Astrocyte (in vitro differentiated cells and primary cell): ENCODE measurements around the gene TARM1. TPM values are rescaled to one million over a fixed set of nuclear protein-coding genes. Genes with fewer than 3 reads are reported as not detected.

Source experiments
- DNase-seq: peaks from one replicate; pipeline ENCODE4 v3.0.0-alpha.2; 2010; ENCODE audit warnings: low read depth
- FAIRE-seq: peaks from 2 replicates; lab custom pipeline; 2011; peaks lifted over from hg19 to GRCh38; lab: Jason Lieb, UNC
- H2AFZ ChIP-seq: 2 replicates; pipeline ENCODE4 v1.6.0; 2012; ENCODE audit warnings: low read depth, low read length, inconsistent platforms
- H3K27ac ChIP-seq: 2 replicates; pipeline ENCODE4 v1.5.1; 2011; ENCODE audit warnings: low read depth, low read length, inconsistent platforms
- H3K27me3 ChIP-seq: 2 replicates; pipeline ENCODE4 v1.6.0; 2011; ENCODE audit warnings: low read length, inconsistent platforms; ENCODE audit not compliant: insufficient read depth
- H3K36me3 ChIP-seq: 2 replicates; pipeline ENCODE4 v1.5.1; 2011; ENCODE audit warnings: low read length, inconsistent platforms; ENCODE audit not compliant: insufficient read depth
- H3K4me1 ChIP-seq: 2 replicates; pipeline ENCODE4 v1.5.1; 2011; ENCODE audit warnings: low read length, inconsistent platforms; ENCODE audit not compliant: insufficient read depth
- H3K4me2 ChIP-seq: 2 replicates; pipeline ENCODE4 v1.6.0; 2012; ENCODE audit warnings: low read length, inconsistent platforms
- H3K4me3 ChIP-seq: 2 replicates; pipeline ENCODE4 v1.5.1; 2011; ENCODE audit warnings: low read depth, mild to moderate bottlenecking, low read length, inconsistent platforms; ENCODE audit not compliant: insufficient read depth
- H3K79me2 ChIP-seq: 2 replicates; pipeline ENCODE4 v1.6.0; 2012; ENCODE audit warnings: mild to moderate bottlenecking, low read length, inconsistent platforms; ENCODE audit not compliant: insufficient read depth
- H3K9ac ChIP-seq: 2 replicates; pipeline ENCODE4 v1.6.0; 2012; ENCODE audit warnings: mild to moderate bottlenecking, low read length, inconsistent platforms
- H3K9me3 ChIP-seq: 2 replicates; pipeline ENCODE4 v1.5.1; 2012; ENCODE audit warnings: low read depth, mild to moderate bottlenecking, low read length, inconsistent platforms; ENCODE audit not compliant: insufficient read depth
- H4K20me1 ChIP-seq: 2 replicates; pipeline ENCODE4 v1.6.0; 2012; ENCODE audit warnings: low read length, inconsistent platforms; ENCODE audit not compliant: insufficient read depth
- H3K27ac Mint-ChIP-seq: one replicate; pipeline ENCODE4 v1.8.0; 2021; ENCODE audit warnings: mild to moderate bottlenecking, mixed read lengths; ENCODE audit not compliant: unreplicated experiment
- H3K27me3 Mint-ChIP-seq: one replicate; pipeline ENCODE4 v1.8.0; 2021; ENCODE audit warnings: low read depth, mixed read lengths; ENCODE audit not compliant: unreplicated experiment
- H3K36me3 Mint-ChIP-seq: one replicate; pipeline ENCODE4 v1.8.0; 2021; ENCODE audit warnings: low read depth, mixed read lengths; ENCODE audit not compliant: unreplicated experiment
- H3K4me1 Mint-ChIP-seq: one replicate; pipeline ENCODE4 v1.8.0; 2021; ENCODE audit warnings: low read depth, mixed read lengths; ENCODE audit not compliant: unreplicated experiment
- H3K4me3 Mint-ChIP-seq: one replicate; pipeline ENCODE4 v1.8.0; 2021; ENCODE audit warnings: mild to moderate bottlenecking, moderate library complexity, mixed read lengths; ENCODE audit not compliant: unreplicated experiment
- H3K9me3 Mint-ChIP-seq: one replicate; pipeline ENCODE4 v1.8.0; 2021; ENCODE audit warnings: mild to moderate bottlenecking, mixed read lengths; ENCODE audit not compliant: unreplicated experiment
- EZH2 ChIP-seq: IDR thresholded peaks from 2 replicates; pipeline ENCODE4 v1.6.1; 2012; ENCODE audit warnings: mild to moderate bottlenecking, low read length, inconsistent platforms; ENCODE audit not compliant: insufficient read depth
- total RNA-seq: library from RNA; stranded (reverse); gene quantifications from 2 replicates; pipeline ENCODE4 v1.2.1, GENCODE V29; 2021
- TF ChIP-seq, protein P1 (sequence below): IDR thresholded peaks from 2 replicates; pipeline ENCODE4 v1.5.1; 2011; ENCODE audit warnings: low read depth, mild to moderate bottlenecking, inconsistent platforms, low read length, moderate library complexity; ENCODE audit not compliant: insufficient read depth

The TARM1 gene
- total RNA-seq, 1 donor from 2014 or later = not detected

DNA sequence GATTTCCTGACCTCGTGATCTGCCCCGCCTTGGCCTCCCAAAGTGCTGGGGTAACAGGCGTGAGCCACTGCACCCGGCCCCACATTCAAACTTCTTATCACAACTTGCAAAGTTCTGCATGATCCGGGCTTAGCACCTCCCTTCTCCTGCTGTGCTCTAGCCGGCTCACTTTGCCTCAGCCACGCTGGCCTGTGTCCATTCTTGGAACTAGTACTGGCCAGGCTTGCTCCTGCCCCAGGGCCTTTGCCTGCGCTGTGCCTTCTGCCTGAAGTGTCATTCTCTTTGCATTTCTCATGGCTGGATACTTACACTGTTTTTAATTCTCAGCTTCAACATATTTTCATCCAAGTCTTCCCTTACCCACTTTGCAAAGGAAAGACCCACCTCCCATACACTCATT, 59.8 kb downstream of the TARM1 start:
- peak overlapping the region; percentile 78 for H3K27ac Mint-ChIP-seq
- peaks cover 12% of the 10 kb centered on the region for H3K27me3 Mint-ChIP-seq
- no peak overlapping the region for H3K27ac ChIP-seq
- H3K4me2 ChIP-seq = no peak overlapping the region
- peaks cover 7% of the 10 kb centered on the region for H3K9me3 Mint-ChIP-seq
- no peak overlapping the region for H3K4me3 Mint-ChIP-seq
- no peak for TF ChIP-seq EZH2
- TF ChIP-seq, protein P1, sequence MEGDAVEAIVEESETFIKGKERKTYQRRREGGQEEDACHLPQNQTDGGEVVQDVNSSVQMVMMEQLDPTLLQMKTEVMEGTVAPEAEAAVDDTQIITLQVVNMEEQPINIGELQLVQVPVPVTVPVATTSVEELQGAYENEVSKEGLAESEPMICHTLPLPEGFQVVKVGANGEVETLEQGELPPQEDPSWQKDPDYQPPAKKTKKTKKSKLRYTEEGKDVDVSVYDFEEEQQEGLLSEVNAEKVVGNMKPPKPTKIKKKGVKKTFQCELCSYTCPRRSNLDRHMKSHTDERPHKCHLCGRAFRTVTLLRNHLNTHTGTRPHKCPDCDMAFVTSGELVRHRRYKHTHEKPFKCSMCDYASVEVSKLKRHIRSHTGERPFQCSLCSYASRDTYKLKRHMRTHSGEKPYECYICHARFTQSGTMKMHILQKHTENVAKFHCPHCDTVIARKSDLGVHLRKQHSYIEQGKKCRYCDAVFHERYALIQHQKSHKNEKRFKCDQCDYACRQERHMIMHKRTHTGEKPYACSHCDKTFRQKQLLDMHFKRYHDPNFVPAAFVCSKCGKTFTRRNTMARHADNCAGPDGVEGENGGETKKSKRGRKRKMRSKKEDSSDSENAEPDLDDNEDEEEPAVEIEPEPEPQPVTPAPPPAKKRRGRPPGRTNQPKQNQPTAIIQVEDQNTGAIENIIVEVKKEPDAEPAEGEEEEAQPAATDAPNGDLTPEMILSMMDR = no peak
- H3K9ac ChIP-seq = no peak overlapping the region
- no peaks in the 10 kb centered on the region for H3K9me3 ChIP-seq
- no peak overlapping the region for H3K4me3 ChIP-seq
- no peaks in the 10 kb centered on the region for H3K27me3 ChIP-seq
- no peaks in the 10 kb centered on the region for H3K79me2 ChIP-seq
- no peak for FAIRE-seq
- H4K20me1 ChIP-seq = no peaks in the 10 kb centered on the region
- H2AFZ ChIP-seq = no peak overlapping the region
- H3K4me1 ChIP-seq = peaks cover 9% of the 10 kb centered on the region
- no peak for DNase-seq
- peaks cover 10% of the 10 kb centered on the region for H3K4me1 Mint-ChIP-seq
- no peaks in the 10 kb centered on the region for H3K36me3 ChIP-seq
- no peaks in the 10 kb centered on the region for H3K36me3 Mint-ChIP-seq

Other genes with a start within 250 kb of the TARM1 start
- 221 and 246 TPM in 2 replicates for gene MYADM, start 213.5 kb downstream of the TARM1 start, total RNA-seq
- 0.29 and 0.41 TPM in 2 replicates for gene PRKCG, start 199.2 kb downstream of the TARM1 start, total RNA-seq
- 3.5 and 4.4 TPM in 2 replicates for gene CACNG7, start 172.1 kb downstream of the TARM1 start, total RNA-seq
- gene CACNG8, start 118.4 kb downstream of the TARM1 start, total RNA-seq = 3.2 TPM in 2 replicates
- 0.20 TPM in 1 of 2 replicates, not detected in the other for gene CACNG6, start 89.7 kb downstream of the TARM1 start, total RNA-seq
- gene VSTM1, start 17.5 kb downstream of the TARM1 start, total RNA-seq = 0.68 TPM in 1 of 2 replicates, not detected in the other
- gene OSCAR, start 19.4 kb upstream of the TARM1 start, total RNA-seq = 0.20 and 0.22 TPM in 2 replicates
- gene NDUFA3, start 21.5 kb upstream of the TARM1 start, total RNA-seq = 98.0 and 99.2 TPM in 2 replicates
- gene TFPT, start 34.3 kb upstream of the TARM1 start, total RNA-seq = 21.6 and 25.2 TPM in 2 replicates
- 62.3 and 67.2 TPM in 2 replicates for gene PRPF31, start 34.4 kb upstream of the TARM1 start, total RNA-seq
- gene CNOT3, start 56.4 kb upstream of the TARM1 start, total RNA-seq = 39.2 and 47.1 TPM in 2 replicates
- 4.1 and 4.8 TPM in 2 replicates for gene LENG1, start 78.4 kb upstream of the TARM1 start, total RNA-seq
- gene TMC4, start 91.8 kb upstream of the TARM1 start, total RNA-seq = 0.94 and 1.9 TPM in 2 replicates
- 145 and 162 TPM in 2 replicates for gene MBOAT7, start 108.2 kb upstream of the TARM1 start, total RNA-seq
- gene TSEN34, start 109.9 kb upstream of the TARM1 start, total RNA-seq = 50.1 and 52.6 TPM in 2 replicates
- 685 and 779 TPM in 2 replicates for gene RPS9, start 119.5 kb upstream of the TARM1 start, total RNA-seq
- gene LILRB3, start 141.6 kb upstream of the TARM1 start, total RNA-seq = not detected in 2 replicates
- not detected in 2 replicates for gene LILRA6, start 161.4 kb upstream of the TARM1 start, total RNA-seq
- gene LILRB5, start 175.9 kb upstream of the TARM1 start, total RNA-seq = not detected in 2 replicates
- gene LILRB2, start 199.7 kb upstream of the TARM1 start, total RNA-seq = not detected in 2 replicates
- not detected in 2 replicates for gene LILRA5, start 231.8 kb upstream of the TARM1 start, total RNA-seq